IPS-18c (cell line): ENCODE results near the gene GPR180.

Experiments used
- H3K4me3 ChIP-seq: 2 replicates; pipeline ENCODE4 v1.7.0; 2013; ENCODE audit warnings: low read depth, mild to moderate bottlenecking, low read length, moderate library complexity; ENCODE audit not compliant: insufficient read depth
- H3K9me3 ChIP-seq: one replicate; pipeline ENCODE4 v1.6.1; 2013; ENCODE audit warnings: mild to moderate bottlenecking, low read length, moderate library complexity; ENCODE audit not compliant: control insufficient read depth, insufficient read depth

GPR180 gene

GRCh38 chr13:94664889-94665288 is 63.2 kb downstream of the GPR180 start:
- Histone ChIP-seq H3K4me3 (no peak overlapping the region), H3K9me3 (no peaks in the 10 kb centered on the region)

- H3K9me3 ChIP-seq = no peaks in the 10 kb centered on the region
- no peak overlapping the region for H3K4me3 ChIP-seq
Observed at GRCh38 chr13:94666065-94666464, 64.4 kb downstream of the GPR180 start.

GRCh38 chr13:94667190-94667589 is 65.5 kb downstream of the GPR180 start:
- Histone ChIP-seq H3K9me3 (no peaks in the 10 kb centered on the region), H3K4me3 (no peak overlapping the region)

GRCh38 chr13:94672400-94672799 is 70.7 kb downstream of the GPR180 start:
- Histone ChIP-seq H3K9me3 (no peaks in the 10 kb centered on the region), H3K4me3 (no peak overlapping the region)

GRCh38 chr13:94673851-94674250 is 72.2 kb downstream of the GPR180 start:
- H3K4me3 ChIP-seq = no peak overlapping the region
- H3K9me3 ChIP-seq = no peaks in the 10 kb centered on the region

- Histone ChIP-seq H3K4me3 (no peak overlapping the region), H3K9me3 (no peaks in the 10 kb centered on the region)
Observed at GRCh38 chr13:94674609-94675348, 73.1 kb downstream of the GPR180 start.

- Histone ChIP-seq H3K4me3 (no peak overlapping the region), H3K9me3 (no peaks in the 10 kb centered on the region)
Observed at GRCh38 chr13:94677799-94678198, 76.1 kb downstream of the GPR180 start.

GRCh38 chr13:94678845-94679244 is 77.2 kb downstream of the GPR180 start:
- Histone ChIP-seq H3K4me3 (no peak overlapping the region), H3K9me3 (no peaks in the 10 kb centered on the region)

- Histone ChIP-seq H3K9me3 (no peaks in the 10 kb centered on the region), H3K4me3 (no peak overlapping the region)
Observed at GRCh38 chr13:94679614-94680013, 78.0 kb downstream of the GPR180 start.

- Histone ChIP-seq H3K4me3 (no peak overlapping the region), H3K9me3 (no peaks in the 10 kb centered on the region)
Observed at GRCh38 chr13:94682229-94682628, 80.6 kb downstream of the GPR180 start.

GRCh38 chr13:94683409-94683808 is 81.8 kb downstream of the GPR180 start:
- H3K9me3 ChIP-seq = no peaks in the 10 kb centered on the region
- H3K4me3 ChIP-seq = no peak overlapping the region
